Hematopoietic multipotent progenitor cell treated with erythropoietin and hydrocortisone succinate and interleukin-3 and kit ligand, for 15 days (in vitro differentiated cells): ENCODE results near the gene SMG9.
"Not testable (repeated sequence)": the region's sequence is repeated elsewhere in the genome, so short reads cannot be mapped to it uniquely, and the experiment has no call there.

Experiments
- DNase-seq: peaks from one replicate; pipeline ENCODE4 v3.0.0-alpha.2; 2015; ENCODE audit warnings: low spot score

Gene SMG9

GRCh38 chr19:43779820-43780219, 25.1 kb upstream of the SMG9 start:
- peak; percentile 61 for DNase-seq

- peak; percentile 28 for DNase-seq
Measured at GRCh38 chr19:43779147-43779819, 24.5 kb upstream of the SMG9 start.

- no peak for DNase-seq
Measured at GRCh38 chr19:43778651-43779050, 23.9 kb upstream of the SMG9 start.

GRCh38 chr19:43777163-43777695, 22.5 kb upstream of the SMG9 start:
- DNase-seq: peak; percentile 35

GRCh38 chr19:43776286-43776685, 21.5 kb upstream of the SMG9 start:
- peak; percentile 41 for DNase-seq

GRCh38 chr19:43775299-43775890, 20.6 kb upstream of the SMG9 start:
- DNase-seq: no peak

GRCh38 chr19:43774940-43775258, 20.1 kb upstream of the SMG9 start:
- DNase-seq: not testable (repeated sequence)

- peak; percentile 95 for DNase-seq
Measured at GRCh38 chr19:43774103-43774939, 19.6 kb upstream of the SMG9 start.

GRCh38 chr19:43773725-43774102, 19.0 kb upstream of the SMG9 start:
- no peak for DNase-seq

GRCh38 chr19:43769256-43769655, 14.5 kb upstream of the SMG9 start:
- DNase-seq: no peak

GRCh38 chr19:43768273-43769050, 13.7 kb upstream of the SMG9 start:
- DNase-seq: no peak

- no peak for DNase-seq
Measured at GRCh38 chr19:43767818-43768217, 13.1 kb upstream of the SMG9 start.

- no peak for DNase-seq
Measured at GRCh38 chr19:43767316-43767715, 12.6 kb upstream of the SMG9 start.

- no peak for DNase-seq
Measured at GRCh38 chr19:43766755-43767043, 11.9 kb upstream of the SMG9 start.

- DNase-seq: no peak
Measured at GRCh38 chr19:43765109-43765876, 10.5 kb upstream of the SMG9 start.

- not testable (repeated sequence) for DNase-seq
Measured at GRCh38 chr19:43764684-43765083, 9.9 kb upstream of the SMG9 start.

- DNase-seq: no peak
Measured at GRCh38 chr19:43763473-43763939, 8.7 kb upstream of the SMG9 start.

GRCh38 chr19:43762814-43763213, 8.1 kb upstream of the SMG9 start:
- DNase-seq: no peak

- DNase-seq: no peak
Measured at GRCh38 chr19:43760941-43761340, 6.2 kb upstream of the SMG9 start.

- no peak for DNase-seq
Measured at GRCh38 chr19:43759515-43759914, 4.8 kb upstream of the SMG9 start.

GRCh38 chr19:43755256-43755801, 567 bp upstream of the SMG9 start:
- peak; percentile 82 for DNase-seq

GRCh38 chr19:43754253-43754502, 584 bp downstream of the SMG9 start:
- DNase-seq: no peak
